Measurements from ENCODE around the gene TIMMDC1.

GRCh38 chr3:119569156-119569555 is 70.8 kb downstream of the TIMMDC1 start:
- no peak for TF ChIP-seq CTCF (conservative IDR thresholded peaks at IDR 0.05; ENCODE audit: low read depth, low read length)
- TF ChIP-seq EZH2 (IDR thresholded peaks at IDR 0.05; ENCODE audit: borderline replicate concordance, low read depth, low read length, poor library complexity, severe bottlenecking) = no peak

All from A673 (cell line).